IPS-NIHi11 (cell line): ENCODE results near the gene GGACT.
"Not testable (repeated sequence)": the region's sequence is repeated elsewhere in the genome, so short reads cannot be mapped to it uniquely, and the experiment has no call there.

Experiments
- DNase-seq: peaks from one replicate; pipeline ENCODE4 v3.0.0; 2012; ENCODE audit warnings: mixed read lengths, low spot score

The GGACT gene

DNA sequence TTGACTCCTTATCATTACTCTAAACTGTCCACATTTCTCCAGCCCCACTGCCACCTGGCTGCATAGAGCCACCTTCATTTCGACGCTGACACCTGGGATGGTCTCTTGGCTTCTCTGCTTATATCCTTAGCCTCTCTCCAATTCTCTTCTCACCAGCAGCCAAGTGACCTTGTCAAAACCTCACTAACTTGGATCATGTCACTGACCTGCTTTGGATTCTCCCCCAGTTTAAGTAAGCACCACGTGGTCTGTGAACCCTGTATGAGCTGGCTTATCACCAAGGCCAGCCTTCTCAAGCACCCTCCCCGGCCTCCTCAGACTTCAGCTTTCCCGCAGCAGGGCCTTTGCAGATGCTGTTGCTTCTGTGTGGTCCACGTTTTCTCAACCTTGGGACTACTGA is 12.3 kb upstream of the GGACT start:
- DNase-seq, result no peak

DNA sequence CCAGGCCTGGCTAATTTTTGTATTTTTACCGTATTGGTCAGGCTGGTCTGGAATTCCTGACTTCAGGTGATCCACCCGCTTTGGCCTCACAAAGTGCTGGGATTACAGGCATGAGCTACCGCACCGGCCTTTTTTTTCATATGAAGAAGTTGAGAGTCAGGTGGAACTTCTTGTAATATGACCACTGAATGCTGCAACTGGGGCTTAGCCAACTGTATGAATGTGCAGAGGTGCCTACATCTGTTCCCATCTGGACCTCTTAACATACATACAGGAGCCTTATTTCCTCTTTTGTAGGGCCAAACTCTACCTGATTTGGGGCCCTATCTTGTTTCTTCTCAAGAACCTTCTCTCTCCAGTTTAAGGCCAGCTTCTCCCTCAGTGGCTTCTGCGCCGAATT is 11.9 kb upstream of the GGACT start:
- no peak for DNase-seq

DNA sequence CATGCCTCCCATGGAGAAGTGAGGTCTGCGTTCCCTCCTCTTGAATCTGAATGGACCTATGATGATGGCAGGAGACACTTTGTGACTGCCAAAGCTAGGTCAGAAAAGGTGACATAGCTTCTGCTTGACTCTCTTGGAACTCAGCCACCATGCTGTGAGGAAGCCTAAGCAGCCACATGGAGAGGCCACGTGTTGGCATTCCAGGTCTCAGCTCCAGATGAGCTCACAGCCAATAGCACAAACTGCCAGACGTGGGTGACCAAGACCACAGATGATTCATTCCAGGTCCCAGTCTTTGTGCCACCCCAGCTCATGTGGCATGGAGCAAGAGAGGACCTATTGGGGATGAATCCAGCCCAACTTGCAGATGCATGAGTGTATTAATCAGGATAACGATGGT is 8.7 kb upstream of the GGACT start:
- no peak for DNase-seq

DNA sequence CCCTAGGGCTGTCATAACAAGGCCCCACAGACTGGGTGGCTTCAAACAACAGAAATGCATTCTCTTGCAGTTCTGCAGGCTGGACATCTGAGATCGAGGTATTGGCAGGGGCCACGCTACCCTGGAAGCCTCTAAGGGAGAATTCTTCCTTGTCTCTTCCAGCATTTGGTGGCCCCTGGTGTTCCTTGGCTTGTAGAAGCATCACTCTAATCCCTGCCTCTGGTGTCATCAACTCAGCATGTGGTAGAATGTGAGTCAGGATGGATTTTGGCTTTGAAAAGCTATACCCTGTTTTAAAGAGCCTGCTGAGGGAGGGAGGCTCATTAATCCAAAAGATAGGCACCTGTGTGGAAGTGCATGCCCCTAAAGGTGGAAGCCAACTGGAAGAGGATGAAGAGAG is 7.9 kb upstream of the GGACT start:
- no peak for DNase-seq

DNA sequence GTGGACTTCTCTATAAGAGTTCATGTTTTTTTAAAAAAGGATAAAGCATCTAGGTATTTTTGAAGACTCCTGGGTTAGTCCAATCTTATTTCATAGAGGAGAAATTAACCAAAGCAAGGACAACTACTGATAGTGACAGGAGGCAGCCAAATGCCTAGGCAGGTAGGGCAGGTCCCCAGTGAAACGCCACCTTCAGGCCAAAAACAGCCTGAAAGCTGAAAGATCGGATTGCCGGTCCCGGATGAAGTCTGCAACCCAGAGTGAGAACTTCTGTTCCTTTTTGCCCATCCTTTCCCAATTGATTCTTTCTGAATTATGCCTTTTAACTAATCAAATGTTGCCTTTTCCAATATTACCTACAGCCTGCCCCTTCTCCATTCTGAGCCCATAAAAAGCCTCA is 6.1 kb upstream of the GGACT start:
- DNase-seq, result peak; percentile 42

DNA sequence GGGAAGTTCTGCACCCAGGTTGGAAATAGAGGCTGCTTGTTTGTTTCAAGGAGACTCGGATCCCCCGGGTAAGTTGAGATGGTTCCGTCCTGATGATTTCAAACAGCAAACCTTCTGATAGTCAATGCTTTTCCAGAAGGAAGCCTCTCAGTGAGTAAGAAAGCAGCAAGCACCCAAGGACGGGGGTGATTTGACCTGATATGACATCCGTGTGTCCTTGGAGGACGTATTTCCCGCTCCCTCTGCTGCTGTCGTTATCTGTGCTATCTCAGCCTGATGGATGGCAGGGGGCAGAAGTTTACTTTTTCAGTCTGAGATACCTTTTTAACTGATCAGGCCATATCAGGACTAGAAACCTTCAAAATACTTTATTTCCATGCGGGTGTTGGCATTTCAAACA is 5.7 kb upstream of the GGACT start:
- DNase-seq, result no peak

DNA sequence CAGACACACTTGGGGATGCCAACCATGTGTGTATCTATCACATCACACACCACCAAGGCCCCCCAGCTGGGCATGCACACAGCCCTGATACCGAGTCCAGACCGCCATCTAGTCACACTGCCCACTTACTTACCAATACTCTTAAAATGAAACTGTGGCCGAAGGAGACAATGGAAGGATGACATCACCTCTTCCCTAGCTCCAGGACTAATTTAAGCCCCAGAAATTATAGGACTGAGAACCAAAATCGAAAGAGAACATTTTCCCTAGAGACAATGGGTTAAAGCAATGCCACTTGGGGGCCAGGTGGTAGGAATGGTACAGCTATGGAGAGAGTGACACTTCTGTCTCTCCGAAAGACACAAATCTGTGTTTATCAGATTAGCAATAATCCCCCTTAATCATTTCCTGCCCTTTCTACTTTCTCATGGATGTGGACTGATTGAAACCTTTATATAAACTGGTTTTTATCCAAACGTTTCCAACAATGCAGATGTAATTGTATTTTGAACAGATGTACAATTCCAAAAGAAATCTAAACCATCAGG is 663 bp upstream of the GGACT start:
- DNase-seq, result no peak

DNA sequence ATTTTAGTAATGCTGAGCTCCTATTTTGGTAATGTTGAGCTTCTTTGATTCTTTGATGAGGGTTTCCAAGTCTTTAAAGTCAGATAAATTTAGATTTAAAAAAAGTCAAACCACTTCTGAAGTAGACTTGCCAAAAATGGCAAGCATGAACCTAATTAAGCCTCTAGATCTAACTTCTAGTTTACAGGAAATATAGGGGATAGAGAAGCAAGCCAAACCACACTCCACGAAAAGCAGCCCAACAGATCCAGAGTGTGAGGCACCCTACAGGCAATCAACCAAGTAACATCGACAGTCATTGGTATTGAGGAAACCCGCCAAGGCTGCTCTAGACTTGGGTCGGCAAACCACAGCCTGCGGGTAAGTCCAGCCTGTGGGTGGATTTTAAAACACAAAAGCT is 3.7 kb downstream of the GGACT start:
- no peak for DNase-seq

DNA sequence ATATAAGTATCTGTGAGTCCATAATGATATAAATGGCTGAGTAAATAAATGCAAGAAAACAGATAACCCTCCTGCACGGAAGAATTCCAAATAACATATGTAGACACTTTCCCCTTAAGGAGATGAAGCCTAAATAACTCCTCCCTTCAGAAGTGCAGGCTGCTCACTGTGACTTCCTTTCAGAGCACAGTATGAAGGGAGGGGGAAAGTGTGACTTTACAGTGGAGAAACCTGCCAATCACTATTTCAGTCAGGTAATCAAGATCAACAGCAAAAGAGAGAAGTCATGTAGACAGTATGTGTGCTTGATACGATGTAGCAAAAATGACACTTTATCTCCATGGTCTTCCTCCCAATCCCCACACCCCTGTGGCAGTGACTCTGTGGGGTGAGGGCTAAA is 7.1 kb downstream of the GGACT start:
- DNase-seq, result no peak

DNA sequence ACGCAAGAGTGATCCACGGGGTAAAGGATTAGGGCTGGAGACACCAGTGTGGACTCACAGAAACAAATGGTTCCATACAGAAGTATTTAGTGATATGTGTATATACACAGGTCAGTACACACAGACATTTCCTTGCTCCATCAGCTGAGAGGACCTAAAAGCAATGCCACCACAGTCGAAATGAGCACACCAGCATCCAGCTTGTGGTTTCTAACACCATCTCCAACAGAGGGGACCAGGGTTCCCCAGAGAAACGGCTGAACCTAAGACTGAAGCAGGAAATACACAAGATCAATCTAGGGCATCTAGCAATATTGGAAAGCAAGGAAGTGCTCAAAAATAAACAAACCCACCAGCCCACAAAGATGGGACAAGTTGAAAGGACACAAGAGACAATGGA is 7.6 kb downstream of the GGACT start:
- no peak for DNase-seq

DNA sequence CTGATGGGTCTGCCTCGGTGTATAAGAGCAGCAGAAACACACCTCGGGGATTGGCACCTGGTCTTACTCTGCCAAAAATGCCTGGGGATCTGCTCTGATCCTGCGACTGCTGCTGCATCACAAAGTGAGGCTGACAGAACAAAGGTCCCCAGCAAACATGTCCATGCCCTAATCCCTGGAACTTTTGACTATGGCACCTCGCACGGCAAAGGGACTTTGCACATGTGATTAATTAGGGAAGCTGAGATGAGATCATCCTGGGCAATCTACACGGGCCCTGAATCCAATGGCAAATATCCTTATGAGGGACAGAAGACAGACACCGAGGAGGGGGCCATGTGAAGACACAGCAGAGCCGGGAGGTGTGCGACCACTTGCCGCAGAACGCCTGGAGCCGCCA is 8.5 kb downstream of the GGACT start:
- DNase-seq, result no peak

DNA sequence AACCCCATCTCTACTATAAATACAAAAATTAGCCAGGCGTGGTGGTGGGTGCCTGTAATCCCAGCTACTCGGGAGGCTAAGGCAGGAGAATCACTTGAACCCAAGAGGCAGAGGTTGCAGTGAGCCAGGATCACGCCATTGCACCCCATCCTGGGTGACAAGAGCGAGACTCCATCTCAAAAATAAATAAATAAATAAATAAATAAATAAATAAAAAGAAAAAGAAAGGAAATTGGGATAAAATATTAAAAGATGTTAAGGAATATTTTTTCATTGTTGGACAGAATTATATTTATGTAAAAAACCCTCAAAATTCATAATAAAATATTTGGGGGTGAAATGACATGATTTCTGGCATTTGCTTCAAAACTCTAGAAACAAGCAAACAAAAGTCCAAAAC is 11.3 kb downstream of the GGACT start:
- not testable (repeated sequence) for DNase-seq

DNA sequence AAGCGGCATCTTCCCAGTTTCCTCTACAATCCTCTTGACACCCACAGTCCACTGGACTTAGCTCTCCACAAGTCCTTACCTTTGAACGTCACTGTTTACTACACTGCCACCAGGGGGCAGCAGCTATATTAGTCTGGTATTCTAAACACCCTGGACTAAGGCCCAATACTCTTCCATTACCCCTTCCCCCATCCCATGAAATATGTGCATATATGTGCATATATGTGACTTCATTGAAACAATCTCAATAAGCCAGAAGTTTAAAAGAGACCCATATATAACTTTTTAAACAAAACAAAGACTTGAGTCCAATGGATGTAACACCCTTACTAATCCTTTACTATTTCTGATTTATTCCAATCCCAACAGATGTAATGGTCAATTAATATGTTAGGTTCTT is 15.5 kb downstream of the GGACT start:
- DNase-seq, result peak; percentile 79

DNA sequence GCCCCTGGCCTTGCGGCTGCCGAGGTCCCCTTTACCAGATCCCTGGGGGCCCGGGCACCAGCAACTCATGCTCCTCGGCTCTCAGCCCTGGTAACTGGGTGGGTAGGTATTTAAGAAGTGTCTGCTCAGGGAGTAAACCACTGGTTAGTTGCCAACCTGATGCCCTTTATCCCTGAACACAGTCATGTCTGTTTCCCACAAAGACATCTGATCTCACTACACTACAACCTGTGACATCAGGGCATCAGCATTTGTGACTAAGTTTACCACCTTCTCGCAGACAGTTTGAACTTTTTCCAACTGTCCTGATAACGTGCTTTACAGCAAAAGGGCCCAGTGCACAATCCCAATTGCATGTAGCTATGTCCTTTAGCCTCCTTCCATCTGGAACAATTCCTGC is 22.0 kb downstream of the GGACT start:
- no peak for DNase-seq

DNA sequence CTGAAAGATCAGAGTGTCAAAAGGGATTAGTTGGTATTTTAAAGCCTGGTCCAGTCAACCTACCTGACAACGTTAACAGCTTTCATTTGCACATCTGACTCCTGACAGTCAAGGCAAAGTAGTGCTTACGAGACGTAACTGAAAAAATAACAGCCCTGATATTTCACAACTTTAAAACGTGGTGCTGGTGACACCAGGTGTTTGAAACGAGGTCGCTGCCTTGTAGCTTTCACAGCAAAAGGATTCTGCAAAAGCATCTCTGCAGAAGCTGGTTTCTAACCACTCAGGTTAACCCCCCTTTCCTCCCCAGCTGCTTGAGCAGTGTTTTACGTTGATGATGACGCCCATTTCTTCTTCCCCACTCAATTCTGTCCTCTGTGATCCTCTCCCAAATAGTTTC is 23.3 kb downstream of the GGACT start:
- no peak for DNase-seq

DNA sequence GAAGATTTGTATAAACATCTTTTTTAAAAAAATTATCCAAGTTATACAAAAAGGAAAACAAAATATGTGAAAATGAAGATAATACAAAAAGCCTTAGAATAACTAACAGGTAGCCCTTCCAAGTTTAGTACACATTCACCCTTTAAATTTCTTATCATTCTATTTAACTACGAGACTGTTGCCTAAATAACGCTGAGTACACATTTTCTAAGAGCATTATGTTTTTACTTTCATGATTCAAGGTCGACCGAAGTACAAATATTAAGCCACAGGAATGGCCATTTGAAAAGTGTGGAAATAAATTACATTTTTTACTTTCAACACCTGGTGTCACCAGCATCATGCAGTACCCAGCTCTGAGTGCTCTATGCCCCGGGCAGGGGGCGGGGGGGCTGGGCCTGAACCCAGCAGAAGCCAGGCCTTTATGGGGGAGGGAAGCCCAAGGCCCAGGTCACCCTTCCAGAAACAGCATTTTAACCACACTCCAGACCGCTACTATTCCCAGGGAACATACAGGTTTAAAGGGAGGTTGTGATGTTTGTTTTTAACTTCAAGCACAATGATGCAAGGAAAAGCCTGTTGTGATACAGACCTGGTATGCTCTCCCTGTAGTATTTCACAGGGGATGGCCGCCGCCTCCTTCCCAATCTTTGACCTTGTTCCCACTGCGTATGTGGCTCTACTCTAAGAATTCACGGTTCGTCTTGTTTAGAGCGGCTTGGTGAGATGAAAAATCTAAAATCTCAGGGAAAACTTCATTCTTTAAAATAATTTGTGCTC is 24.0 kb downstream of the GGACT start:
- DNase-seq, result no peak

DNA sequence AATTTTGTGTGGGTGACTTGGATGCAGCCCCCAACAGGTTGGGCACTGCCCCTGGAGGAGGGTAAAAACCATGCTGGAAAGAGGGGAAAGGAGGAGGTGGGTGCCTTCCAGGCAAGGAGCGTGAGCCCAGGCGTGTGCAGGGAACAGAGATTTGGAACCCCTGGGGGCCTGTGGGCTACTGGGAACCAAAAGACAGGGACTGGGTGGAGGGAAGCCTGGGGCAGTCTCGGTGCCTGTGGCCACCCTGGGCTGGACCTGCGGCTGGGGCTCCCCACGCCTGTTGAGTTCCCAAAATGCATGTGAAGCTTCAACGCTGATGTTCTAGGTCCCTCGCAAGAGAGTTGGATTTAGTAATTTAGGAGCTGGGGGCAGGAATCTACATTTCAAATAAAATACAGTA is 24.8 kb downstream of the GGACT start:
- DNase-seq, result no peak

DNA sequence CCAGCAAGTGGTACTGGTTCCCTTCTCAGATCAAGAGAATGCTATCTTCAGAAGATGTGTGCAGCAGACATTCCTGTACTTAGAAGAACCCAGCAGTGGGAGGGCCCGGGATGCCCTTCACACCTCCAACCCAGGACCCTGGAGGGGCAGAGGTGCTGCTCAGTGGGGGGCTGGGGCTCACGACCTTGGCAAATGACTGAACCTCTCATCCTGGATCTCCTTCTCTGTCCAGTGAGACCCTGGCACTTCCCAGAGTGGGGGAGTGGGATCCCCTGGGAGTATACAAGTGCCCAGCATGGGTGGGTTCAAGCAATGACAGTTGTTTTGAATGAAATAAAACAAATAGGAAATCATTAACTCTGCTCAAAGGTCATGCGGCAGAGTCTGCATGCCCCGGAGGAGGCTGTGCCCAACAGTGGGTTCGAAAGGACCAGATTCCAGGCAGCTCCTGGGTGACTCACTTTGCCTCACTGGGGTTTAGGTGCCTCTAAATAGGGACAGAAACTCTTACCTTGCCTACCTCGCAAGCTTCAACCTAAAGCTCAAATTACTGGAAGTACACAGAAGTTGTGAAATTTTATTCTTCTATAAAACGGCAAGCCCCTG is 26.9 kb downstream of the GGACT start:
- DNase-seq, result no peak

DNA sequence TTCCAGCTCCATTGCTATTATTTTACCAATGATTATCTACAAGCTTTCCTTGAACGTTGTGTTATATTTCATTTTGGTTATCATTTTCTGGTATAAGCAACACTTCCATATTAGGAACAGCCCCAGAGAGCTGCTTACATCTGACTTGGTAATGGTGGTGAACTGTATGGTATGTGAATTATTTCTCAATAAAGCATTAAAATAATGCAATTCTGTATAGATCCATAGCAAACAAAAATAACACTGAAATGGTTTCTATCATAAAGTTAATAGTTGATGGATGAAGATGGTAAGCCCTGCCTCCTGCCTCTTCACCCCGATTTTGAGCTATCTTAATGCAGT is 27.5 kb downstream of the GGACT start:
- DNase-seq, result no peak

DNA sequence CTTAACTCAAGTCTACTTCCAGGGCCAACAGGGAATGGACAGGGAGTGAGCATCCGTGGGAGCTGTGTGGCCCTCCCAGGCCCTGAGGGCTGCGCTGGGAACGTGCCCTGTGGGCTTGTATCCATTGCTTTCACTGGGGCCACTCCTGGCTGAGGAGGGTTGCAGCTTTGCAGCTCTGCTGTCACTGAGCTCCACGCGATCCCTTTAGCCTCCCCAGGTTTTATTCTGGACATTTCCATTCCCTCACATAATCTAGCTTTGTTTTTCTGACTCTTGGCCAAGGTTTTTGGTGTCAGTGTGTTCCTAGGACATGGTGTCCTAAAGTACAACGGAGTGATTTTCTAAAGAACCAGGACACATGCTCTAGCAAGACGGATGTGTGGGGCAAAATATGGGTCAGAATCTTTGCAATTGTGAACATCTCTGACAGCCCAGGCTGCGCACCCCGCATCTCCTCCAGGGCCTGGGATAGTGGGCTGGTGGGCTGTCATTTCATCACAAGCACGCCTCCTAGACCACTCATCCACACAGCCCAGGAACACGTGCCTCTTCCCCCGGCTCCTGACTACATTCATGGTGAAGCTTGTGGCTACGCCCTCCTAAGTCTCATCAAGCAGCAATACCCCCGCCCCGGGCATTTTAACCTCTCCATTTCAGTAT is 28.0 kb downstream of the GGACT start:
- DNase-seq, result no peak

DNA sequence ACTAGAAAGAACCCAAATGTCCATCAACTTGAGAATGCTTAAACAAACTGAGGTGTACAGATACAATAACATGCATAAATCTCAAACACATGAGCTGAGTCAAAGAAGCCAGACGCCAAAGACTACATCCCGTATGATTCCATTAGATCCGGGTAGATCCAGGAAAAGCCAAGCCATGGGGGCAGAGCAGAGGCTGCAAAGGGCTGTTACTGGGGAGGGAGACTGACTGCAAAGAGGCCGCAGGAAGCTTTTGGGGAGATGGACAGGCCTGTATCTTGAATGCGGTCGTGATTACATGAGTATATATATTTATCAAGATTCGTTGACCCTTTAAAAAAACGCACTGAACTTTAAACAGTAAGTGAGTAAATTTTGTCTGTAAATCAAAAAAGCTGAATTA is 28.7 kb downstream of the GGACT start:
- DNase-seq, result no peak

DNA sequence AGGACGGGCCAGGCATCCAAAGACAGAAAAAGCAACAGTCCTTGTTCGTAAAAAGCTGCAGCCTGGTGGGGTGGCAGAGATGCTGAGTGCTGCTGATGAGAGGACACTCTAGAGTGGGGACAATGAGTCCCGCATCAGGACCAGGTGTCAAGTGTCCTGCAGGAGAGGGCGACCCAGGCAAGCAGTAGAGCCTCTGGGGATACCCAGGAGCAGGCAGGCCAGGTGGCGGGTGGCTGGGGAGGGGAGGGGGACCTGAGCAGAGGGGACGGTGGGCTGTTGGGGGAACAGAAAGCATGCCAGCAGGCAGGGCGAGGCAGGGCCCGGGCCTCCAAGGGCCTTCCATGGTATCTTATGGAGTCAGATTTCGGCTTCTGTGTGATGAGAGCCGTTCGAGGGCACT is 35.8 kb downstream of the GGACT start:
- DNase-seq, result peak; percentile 3

DNA sequence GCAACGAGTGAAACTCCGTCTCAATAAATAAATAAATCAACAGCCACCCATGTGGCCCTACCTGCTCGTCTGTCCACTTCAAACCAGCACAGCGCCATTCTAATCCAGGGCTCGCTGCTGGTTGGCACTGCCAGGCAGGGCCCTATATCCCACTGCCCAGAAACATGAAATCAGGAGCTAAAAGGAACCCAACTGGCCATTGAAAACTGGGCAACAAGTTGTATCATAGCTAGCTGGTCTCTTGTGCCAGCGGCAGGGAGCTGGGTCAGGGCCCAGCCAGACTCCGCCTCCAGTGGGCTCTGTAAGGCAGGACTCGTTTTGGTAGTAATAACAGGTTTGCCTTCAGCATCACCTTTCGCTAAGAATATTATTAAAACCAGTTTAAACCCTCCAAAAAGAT is 39.3 kb downstream of the GGACT start:
- peak; percentile 14 for DNase-seq
